Thyroid gland (tissue), 4 donors: ENCODE measurements around the gene MPG.

Experiments used
- POLR2A ChIP-seq, 2 donors: fragments of 450-650 bp; IDR thresholded peaks; one replicate each; pipeline ENCODE4 v1.6.1; 2017; ENCODE audit warnings: antibody characterized with exemption in 2 of 2, mild to moderate bottlenecking in 2 of 2, moderate library complexity in 1 of 2
- TF ChIP-seq, protein P1 (sequence below), 6 experiments: fragments of 200-600 bp in 3 of 6; fragments of 450-650 bp in 3 of 6; sonication (generic) in 3 of 6; IDR thresholded peaks; one replicate each; pipeline ENCODE4 v1.5.1; 2016 to 2019; ENCODE audit warnings: antibody characterized with exemption in 6 of 6, mild to moderate bottlenecking in 2 of 6, inconsistent platforms in 1 of 6, moderate library complexity in 1 of 6

GRCh38 chr16:62283-62967, 15.6 kb upstream of the MPG start:
- TF ChIP-seq, protein P1, sequence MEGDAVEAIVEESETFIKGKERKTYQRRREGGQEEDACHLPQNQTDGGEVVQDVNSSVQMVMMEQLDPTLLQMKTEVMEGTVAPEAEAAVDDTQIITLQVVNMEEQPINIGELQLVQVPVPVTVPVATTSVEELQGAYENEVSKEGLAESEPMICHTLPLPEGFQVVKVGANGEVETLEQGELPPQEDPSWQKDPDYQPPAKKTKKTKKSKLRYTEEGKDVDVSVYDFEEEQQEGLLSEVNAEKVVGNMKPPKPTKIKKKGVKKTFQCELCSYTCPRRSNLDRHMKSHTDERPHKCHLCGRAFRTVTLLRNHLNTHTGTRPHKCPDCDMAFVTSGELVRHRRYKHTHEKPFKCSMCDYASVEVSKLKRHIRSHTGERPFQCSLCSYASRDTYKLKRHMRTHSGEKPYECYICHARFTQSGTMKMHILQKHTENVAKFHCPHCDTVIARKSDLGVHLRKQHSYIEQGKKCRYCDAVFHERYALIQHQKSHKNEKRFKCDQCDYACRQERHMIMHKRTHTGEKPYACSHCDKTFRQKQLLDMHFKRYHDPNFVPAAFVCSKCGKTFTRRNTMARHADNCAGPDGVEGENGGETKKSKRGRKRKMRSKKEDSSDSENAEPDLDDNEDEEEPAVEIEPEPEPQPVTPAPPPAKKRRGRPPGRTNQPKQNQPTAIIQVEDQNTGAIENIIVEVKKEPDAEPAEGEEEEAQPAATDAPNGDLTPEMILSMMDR (IDR thresholded peaks at IDR 0.05): no peak
- no peak for TF ChIP-seq POLR2A (IDR thresholded peaks at IDR 0.05)
